Activated naive CD4-positive, alpha-beta T cell treated with anti-CD3 and anti-CD28 coated beads for 36 hours (primary cell): ENCODE results near the gene CPEB4. TPM values are rescaled to one million over a fixed set of nuclear protein-coding genes. Genes with fewer than 3 reads are reported as not detected.
A peak's percentile ranks its signal among the peaks of the same experiment; 100 is the strongest.

Experiments used
- CTCF ChIA-PET: fragments of 350-600 bp; sonication (Branson Sonifier 250); formaldehyde crosslinking; loops from one replicate; lab custom pipeline; 2021; ENCODE audit warnings: antibody characterized with exemption; lab: Charles Lee
- DNase-seq: peaks from one replicate; pipeline ENCODE4 v3.0.0-alpha.2; 2020
- H3K27ac Mint-ChIP-seq: one replicate; pipeline ENCODE4 v1.8.0; 2021; ENCODE audit warnings: mild to moderate bottlenecking, mixed read lengths
- H3K27me3 Mint-ChIP-seq: one replicate; pipeline ENCODE4 v1.8.0; 2021; ENCODE audit warnings: low read depth, mixed read lengths
- H3K36me3 Mint-ChIP-seq: one replicate; pipeline ENCODE4 v1.8.0; 2021; ENCODE audit warnings: low read depth, mixed read lengths
- H3K4me1 Mint-ChIP-seq: one replicate; pipeline ENCODE4 v1.8.0; 2021; ENCODE audit warnings: low read depth, mixed read lengths
- H3K4me3 Mint-ChIP-seq: one replicate; pipeline ENCODE4 v1.8.0; 2021; ENCODE audit warnings: mild to moderate bottlenecking, moderate library complexity, mixed read lengths
- H3K9me3 Mint-ChIP-seq: one replicate; pipeline ENCODE4 v1.8.0; 2021; ENCODE audit warnings: mixed read lengths
- intact Hi-C: fragments of 100-400 bp; cut with micrococcal nuclease; formaldehyde crosslinking; loops from one replicate; pipeline ENCODE4 v1.15.1; 2023
- total RNA-seq, 2 experiments: library from RNA; stranded (reverse); gene quantifications; one replicate each; pipeline ENCODE4 v1.2.3, GENCODE V29; 2021

The CPEB4 gene
- total RNA-seq, 2 experiments from 2014 or later, result 7.6 to 7.8 TPM

- intact Hi-C loops, result loop anchor here (10.0 kb wide), 3 partner anchors 1107 to 1773 kb away; partner anchors contain the start of genes DUSP1, HRH2 and SFXN1
- Mint-ChIP-seq H3K27me3 (no peaks in the 10 kb centered on the region), H3K27ac (no peak overlapping the region), H3K9me3 (peaks cover 7% of the 10 kb centered on the region), H3K4me3 (no peak overlapping the region), H3K36me3 (no peaks in the 10 kb centered on the region), H3K4me1 (peaks cover 28% of the 10 kb centered on the region)
- DNase-seq, result no peak
- CTCF ChIA-PET, result no interaction called here
Measured at GRCh38 chr5:173881811-173882575, 6.2 kb upstream of the CPEB4 start.

GRCh38 chr5:173882632-173883031 lies 5.5 kb upstream of the CPEB4 start:
- peaks cover 7% of the 10 kb centered on the region for H3K9me3 Mint-ChIP-seq
- no peak for DNase-seq
- CTCF ChIA-PET, result interaction anchor here (1.3 kb wide), 1 partner anchor 43 kb away, joined by 3 read pairs; no protein-coding TSS in a partner anchor
- H3K4me3 Mint-ChIP-seq, result no peak overlapping the region
- no peaks in the 10 kb centered on the region for H3K36me3 Mint-ChIP-seq
- H3K4me1 Mint-ChIP-seq, result peaks cover 35% of the 10 kb centered on the region
- H3K27ac Mint-ChIP-seq, result no peak overlapping the region
- no peaks in the 10 kb centered on the region for H3K27me3 Mint-ChIP-seq
- intact Hi-C loops, result loop anchor here (10.0 kb wide), 3 partner anchors 1108 to 1772 kb away; partner anchors contain the start of genes DUSP1, HRH2 and SFXN1

GRCh38 chr5:173883347-173883924 lies 4.7 kb upstream of the CPEB4 start:
- no peak overlapping the region for H3K27ac Mint-ChIP-seq
- CTCF ChIA-PET, result interaction anchor here (1.1 to 1.3 kb wide), 3 partner anchors 12 to 42 kb away, joined by 3 to 4 read pairs (median 3); no protein-coding TSS in a partner anchor
- intact Hi-C loops, result loop anchor here (10.0 kb wide), 3 partner anchors 1109 to 1771 kb away; partner anchors contain the start of genes DUSP1, HRH2 and SFXN1
- no peaks in the 10 kb centered on the region for H3K27me3 Mint-ChIP-seq
- no peak overlapping the region for H3K4me3 Mint-ChIP-seq
- no peak for DNase-seq
- peaks cover 37% of the 10 kb centered on the region for H3K4me1 Mint-ChIP-seq
- peaks cover 7% of the 10 kb centered on the region for H3K9me3 Mint-ChIP-seq
- peaks cover 2% of the 10 kb centered on the region for H3K36me3 Mint-ChIP-seq

GRCh38 chr5:173884402-173885053 lies 3.6 kb upstream of the CPEB4 start:
- peak; percentile 53 for DNase-seq
- Mint-ChIP-seq H3K27me3 (no peaks in the 10 kb centered on the region), H3K9me3 (peaks cover 7% of the 10 kb centered on the region), H3K4me1 (peaks cover 41% of the 10 kb centered on the region), H3K36me3 (peaks cover 2% of the 10 kb centered on the region), H3K4me3 (no peak overlapping the region), H3K27ac (no peak overlapping the region)
- CTCF ChIA-PET, result interaction anchor here (0.6 to 1.3 kb wide), 4 partner anchors 11 to 192 kb away, joined by 3 to 4 read pairs (median 4); no protein-coding TSS in a partner anchor
- intact Hi-C loops, result loop anchor here (10.0 kb wide), 3 partner anchors 1110 to 1770 kb away; partner anchors contain the start of genes DUSP1, HRH2 and SFXN1

- CTCF ChIA-PET, result interaction anchor here (0.6 to 1.3 kb wide), 4 partner anchors 11 to 256 kb away, joined by 3 to 4 read pairs (median 4); no protein-coding TSS in a partner anchor
- no peak overlapping the region for H3K4me3 Mint-ChIP-seq
- peaks cover 46% of the 10 kb centered on the region for H3K4me1 Mint-ChIP-seq
- H3K27ac Mint-ChIP-seq, result no peak overlapping the region
- no peak for DNase-seq
- no peaks in the 10 kb centered on the region for H3K27me3 Mint-ChIP-seq
- intact Hi-C loops, result loop anchor here (10.0 kb wide), 3 partner anchors 1110 to 1770 kb away; partner anchors contain the start of genes DUSP1, HRH2 and SFXN1
- peaks cover 7% of the 10 kb centered on the region for H3K9me3 Mint-ChIP-seq
- H3K36me3 Mint-ChIP-seq, result peaks cover 2% of the 10 kb centered on the region
Measured at GRCh38 chr5:173885054-173885443, 3.1 kb upstream of the CPEB4 start.

GRCh38 chr5:173885475-173886010 lies 2.6 kb upstream of the CPEB4 start:
- CTCF ChIA-PET, result interaction anchor here (0.6 to 1.0 kb wide), 3 partner anchors 40 to 257 kb away, joined by 3 to 6 read pairs (median 3); no protein-coding TSS in a partner anchor
- H3K27me3 Mint-ChIP-seq, result no peaks in the 10 kb centered on the region
- H3K9me3 Mint-ChIP-seq, result peaks cover 7% of the 10 kb centered on the region
- intact Hi-C loops, result loop anchor here (10.0 kb wide), 3 partner anchors 1111 to 1769 kb away; partner anchors contain the start of genes DUSP1, HRH2 and SFXN1
- H3K4me1 Mint-ChIP-seq, result peaks cover 51% of the 10 kb centered on the region
- peak overlapping the region; percentile 9 for H3K27ac Mint-ChIP-seq
- peaks cover 2% of the 10 kb centered on the region for H3K36me3 Mint-ChIP-seq
- no peak overlapping the region for H3K4me3 Mint-ChIP-seq
- DNase-seq, result peak; percentile 50

GRCh38 chr5:173886150-173886549 lies 2.0 kb upstream of the CPEB4 start:
- Mint-ChIP-seq H3K4me1 (peaks cover 55% of the 10 kb centered on the region), H3K36me3 (peaks cover 2% of the 10 kb centered on the region), H3K4me3 (no peak overlapping the region), H3K27ac (no peak overlapping the region), H3K9me3 (peaks cover 7% of the 10 kb centered on the region), H3K27me3 (no peaks in the 10 kb centered on the region)
- no peak for DNase-seq
- CTCF ChIA-PET, result interaction anchor here (0.6 to 0.9 kb wide), 2 partner anchors 45 to 258 kb away, joined by 3 to 6 read pairs; no protein-coding TSS in a partner anchor
- intact Hi-C loops, result loop anchor here (10.0 kb wide), 3 partner anchors 1111 to 1769 kb away; partner anchors contain the start of genes DUSP1, HRH2 and SFXN1

- CTCF ChIA-PET, result interaction anchor here (0.7 to 1.5 kb wide), 6 partner anchors 11 to 272 kb away, joined by 3 to 4 read pairs (median 3); partner anchors contain the start of gene BOD1
- Mint-ChIP-seq H3K4me3 (peak overlapping the region; percentile 98), H3K9me3 (no peaks in the 10 kb centered on the region), H3K36me3 (peaks cover 2% of the 10 kb centered on the region), H3K27ac (peak overlapping the region; percentile 96), H3K27me3 (no peaks in the 10 kb centered on the region), H3K4me1 (peaks cover 67% of the 10 kb centered on the region)
- intact Hi-C loops, result loop anchor here (1.0 to 10.0 kb wide), 9 partner anchors 30 to 1766 kb away; partner anchors contain the start of genes BNIP1, BOD1, CREBRF and DUSP1
- peak; percentile 23 for DNase-seq
Measured at GRCh38 chr5:173888473-173889131, 453 bp downstream of the CPEB4 start.

- Mint-ChIP-seq H3K4me1 (peaks cover 64% of the 10 kb centered on the region), H3K36me3 (peaks cover 2% of the 10 kb centered on the region), H3K27ac (no peak overlapping the region), H3K4me3 (peak overlapping the region; percentile 3), H3K27me3 (no peaks in the 10 kb centered on the region), H3K9me3 (no peaks in the 10 kb centered on the region)
- DNase-seq, result no peak
- CTCF ChIA-PET, result interaction anchor here (0.6 to 1.9 kb wide), 4 partner anchors 14 to 81 kb away, joined by 3 to 9 read pairs (median 4); no protein-coding TSS in a partner anchor
- intact Hi-C loops, result no loop called here
Measured at GRCh38 chr5:173890195-173890991, 2.2 kb downstream of the CPEB4 start.

GRCh38 chr5:173891308-173892116 lies 3.4 kb downstream of the CPEB4 start:
- Mint-ChIP-seq H3K9me3 (no peaks in the 10 kb centered on the region), H3K27me3 (no peaks in the 10 kb centered on the region), H3K27ac (no peak overlapping the region), H3K4me1 (peaks cover 57% of the 10 kb centered on the region), H3K36me3 (peaks cover 2% of the 10 kb centered on the region), H3K4me3 (peak overlapping the region; percentile 22)
- CTCF ChIA-PET, result interaction anchor here (0.6 to 1.9 kb wide), 4 partner anchors 34 to 275 kb away, joined by 3 to 9 read pairs (median 4); no protein-coding TSS in a partner anchor
- intact Hi-C loops, result no loop called here
- no peak for DNase-seq
